HG03521 (cell line): ENCODE results near the gene CDC123.
"Not testable (repeated sequence)": the region's sequence is repeated elsewhere in the genome, so short reads cannot be mapped to it uniquely, and the experiment has no call there.

Experiments used
- ATAC-seq: cut with Tn5 transposase; IDR thresholded peaks from one replicate; pipeline ENCODE4 v1.9.1; 2021; ENCODE audit warnings: mild to moderate bottlenecking, moderate library complexity; ENCODE audit not compliant: unreplicated experiment

The CDC123 gene

GRCh38 chr10:12279281-12279680 lies 83.3 kb downstream of the CDC123 start:
- no peak for ATAC-seq

- no peak for ATAC-seq
Observed at GRCh38 chr10:12287772-12288171, 91.8 kb downstream of the CDC123 start.

GRCh38 chr10:12297784-12298183 lies 101.8 kb downstream of the CDC123 start:
- not testable (repeated sequence) for ATAC-seq

- no peak for ATAC-seq
Observed at GRCh38 chr10:12299222-12299965, 103.4 kb downstream of the CDC123 start.
